HepG2 (cell line): ENCODE measurements around the gene STN1. TPM values are rescaled to one million over a fixed set of nuclear protein-coding genes. Genes with fewer than 3 reads are reported as not detected.

Experiments used
- AKNA ChIP-seq: sonication (generic); formaldehyde crosslinking; IDR thresholded peaks from 2 replicates; pipeline ENCODE4 v1.4.0; 2020; ENCODE audit warnings: missing genetic modification reagents, borderline replicate concordance
- HBP1 ChIP-seq: IDR thresholded peaks from 2 replicates; pipeline ENCODE4 v1.6.1; 2016; ENCODE audit warnings: low read depth, control low read depth
- HNF1B ChIP-seq: sonication (generic); formaldehyde crosslinking; IDR thresholded peaks from 2 replicates; pipeline ENCODE4 v1.5.1; 2020; ENCODE audit warnings: mild to moderate bottlenecking, moderate library complexity, missing genetic modification reagents
- NFATC3 ChIP-seq: sonication (generic); formaldehyde crosslinking; IDR thresholded peaks from 2 replicates; pipeline ENCODE4 v1.5.1; 2020; ENCODE audit warnings: mild to moderate bottlenecking, missing genetic modification reagents
- NR2F1 ChIP-seq, 2 experiments: fragments of 450-650 bp in 1 of 2; formaldehyde crosslinking in 1 of 2; IDR thresholded peaks; 2 replicates each; pipeline versions ENCODE4 v1.5.0 to v1.6.1; 2016 to 2020; ENCODE audit warnings: mild to moderate bottlenecking in 1 of 2, missing compliant biosample characterization in 1 of 2, missing genetic modification reagents in 1 of 2, moderate library complexity in 1 of 2
- RBM22 ChIP-seq: fragments of 200-400 bp; formaldehyde crosslinking; optimal IDR thresholded peaks from 2 replicates; pipeline ENCODE3; 2017; ENCODE audit warnings: mild to moderate bottlenecking, low read length, moderate library complexity
- TEAD2 ChIP-seq: sonication (generic); formaldehyde crosslinking; IDR thresholded peaks from 2 replicates; pipeline ENCODE4 v1.9.0; 2021; ENCODE audit warnings: missing genetic modification reagents
- ZBTB49 ChIP-seq: sonication (generic); formaldehyde crosslinking; IDR thresholded peaks from 2 replicates; pipeline ENCODE4 v1.4.0; 2020; ENCODE audit warnings: missing genetic modification reagents, borderline replicate concordance
- ZNF292 ChIP-seq: sonication (generic); formaldehyde crosslinking; IDR thresholded peaks from 2 replicates; pipeline ENCODE4 v1.8.1; 2022; ENCODE audit warnings: mild to moderate bottlenecking, low read depth, missing genetic modification reagents, borderline replicate concordance
- ZNF350 ChIP-seq: sonication (generic); formaldehyde crosslinking; IDR thresholded peaks from 2 replicates; pipeline ENCODE4 v1.4.0; 2020; ENCODE audit warnings: mild to moderate bottlenecking, low read depth, missing genetic modification reagents, borderline replicate concordance
- polyA plus RNA-seq, 8 experiments: library from polyadenylated mRNA; depleted of rRNA in 3 of 8; stranded (reverse) in 7 of 8; unstranded in 1 of 8; fragments of >200 nt; fragmentation: Illumina TruSeq in 4 of 8; extraction: Trizol in 4 of 8; gene quantifications; 2 replicates each; pipeline versions ENCODE4 v1.2.1 to v1.2.3, GENCODE V29; 2011 to 2016; ENCODE audit warnings: low read depth in 4 of 8, missing spikeins in 1 of 8, mixed read lengths in 1 of 8; ENCODE audit not compliant: insufficient read depth in 1 of 8
- total RNA-seq, 5 experiments: library from RNA; depleted of rRNA; stranded (reverse); fragments of >200 nt; fragmentation: Illumina TruSeq; extraction: Trizol; gene quantifications; 2 replicates each; pipeline ENCODE4 v1.2.3, GENCODE V29; 2016; ENCODE audit warnings: low read depth in 1 of 5
- TF ChIP-seq, protein P1 (sequence below): sonication (generic); formaldehyde crosslinking; IDR thresholded peaks from 2 replicates; pipeline ENCODE4 v1.5.1; 2020; ENCODE audit warnings: missing genetic modification reagents, mild to moderate bottlenecking, borderline replicate concordance

Gene STN1
- total and polyA plus RNA-seq, 2 of the 13 experiments (the other 11 are each of a cell fraction or from before 2014, with no cell fraction given) = 17.6 to 22.7 TPM

DNA sequence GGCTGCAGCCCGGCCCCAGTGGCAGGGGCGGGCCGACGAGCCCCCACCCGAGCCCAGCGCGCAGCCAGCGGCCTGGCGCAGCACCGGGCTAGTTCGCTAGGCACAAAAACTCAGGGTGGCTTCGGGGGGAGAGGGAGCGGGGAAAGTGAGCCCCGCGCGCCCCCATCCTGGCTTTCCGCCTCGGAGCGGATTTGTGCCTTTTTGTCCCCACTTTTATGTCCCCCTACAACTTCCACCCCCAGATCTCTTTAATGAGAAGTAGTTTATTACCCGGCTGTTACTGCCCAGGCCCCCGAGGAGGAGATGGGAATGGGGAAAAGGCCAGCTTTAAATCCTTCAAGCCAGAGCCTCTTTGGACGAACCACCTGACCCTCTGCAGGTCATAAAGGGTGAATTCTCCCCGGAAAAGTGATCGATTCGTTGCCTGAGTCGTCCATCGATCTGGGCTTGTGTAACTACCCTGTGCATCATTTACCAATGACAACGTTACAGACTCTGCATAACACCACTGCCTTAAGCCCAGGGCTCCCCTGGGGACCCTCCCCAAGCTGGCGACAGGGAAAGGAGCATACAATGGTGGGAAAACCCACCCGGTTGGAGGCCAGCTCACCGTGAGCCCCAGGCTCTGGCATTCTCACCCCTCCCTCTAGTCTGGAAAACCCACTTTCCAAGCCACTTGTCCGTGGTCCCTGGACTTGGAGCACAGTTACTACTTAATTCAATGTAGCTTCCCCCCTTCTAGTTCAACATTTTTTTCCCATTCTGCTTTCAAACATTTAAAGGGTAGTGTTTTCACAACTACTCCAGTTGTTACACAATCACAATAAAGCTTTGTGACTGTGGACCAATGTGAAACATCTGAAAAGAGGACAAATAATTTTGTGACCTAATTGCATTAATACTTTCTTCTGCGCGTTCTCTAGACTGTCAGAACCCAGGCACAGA, 61.9 kb downstream of the STN1 start (continued):
- peak; percentile 74 to 78 for TF ChIP-seq NR2F1 (CRISPR knock-in tag; IDR thresholded peaks at IDR 0.05)
- no peak for TF ChIP-seq NFATC3 (CRISPR knock-in tag)
- peak; percentile 87 for TF ChIP-seq ZNF350 (CRISPR knock-in tag)
- TF ChIP-seq HBP1 (CRISPR knock-in tag) = peak; percentile 90
- peak; percentile 62; the same call in 1 of the 2 replicates for TF ChIP-seq ZNF292
- TF ChIP-seq, protein P1, sequence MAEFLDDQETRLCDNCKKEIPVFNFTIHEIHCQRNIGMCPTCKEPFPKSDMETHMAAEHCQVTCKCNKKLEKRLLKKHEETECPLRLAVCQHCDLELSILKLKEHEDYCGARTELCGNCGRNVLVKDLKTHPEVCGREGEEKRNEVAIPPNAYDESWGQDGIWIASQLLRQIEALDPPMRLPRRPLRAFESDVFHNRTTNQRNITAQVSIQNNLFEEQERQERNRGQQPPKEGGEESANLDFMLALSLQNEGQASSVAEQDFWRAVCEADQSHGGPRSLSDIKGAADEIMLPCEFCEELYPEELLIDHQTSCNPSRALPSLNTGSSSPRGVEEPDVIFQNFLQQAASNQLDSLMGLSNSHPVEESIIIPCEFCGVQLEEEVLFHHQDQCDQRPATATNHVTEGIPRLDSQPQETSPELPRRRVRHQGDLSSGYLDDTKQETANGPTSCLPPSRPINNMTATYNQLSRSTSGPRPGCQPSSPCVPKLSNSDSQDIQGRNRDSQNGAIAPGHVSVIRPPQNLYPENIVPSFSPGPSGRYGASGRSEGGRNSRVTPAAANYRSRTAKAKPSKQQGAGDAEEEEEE (CRISPR knock-in tag) = no peak
- TF ChIP-seq RBM22 = no peak
- no peak for TF ChIP-seq ZBTB49 (CRISPR knock-in tag)
- TF ChIP-seq AKNA = no peak
- TF ChIP-seq TEAD2 = no peak
- peak; percentile 62 for TF ChIP-seq HNF1B (CRISPR knock-in tag)
